ENCODE measurements around the gene PHLDA1. TPM values are rescaled to one million over a fixed set of nuclear protein-coding genes. Genes with fewer than 3 reads are reported as not detected.
A peak's percentile ranks its signal among the peaks of the same experiment; 100 is the strongest.

PHLDA1 gene
- polyA plus RNA-seq, 1 of the 3 experiments (the other 2 are of a cell fraction) = 26.2 TPM

DNA sequence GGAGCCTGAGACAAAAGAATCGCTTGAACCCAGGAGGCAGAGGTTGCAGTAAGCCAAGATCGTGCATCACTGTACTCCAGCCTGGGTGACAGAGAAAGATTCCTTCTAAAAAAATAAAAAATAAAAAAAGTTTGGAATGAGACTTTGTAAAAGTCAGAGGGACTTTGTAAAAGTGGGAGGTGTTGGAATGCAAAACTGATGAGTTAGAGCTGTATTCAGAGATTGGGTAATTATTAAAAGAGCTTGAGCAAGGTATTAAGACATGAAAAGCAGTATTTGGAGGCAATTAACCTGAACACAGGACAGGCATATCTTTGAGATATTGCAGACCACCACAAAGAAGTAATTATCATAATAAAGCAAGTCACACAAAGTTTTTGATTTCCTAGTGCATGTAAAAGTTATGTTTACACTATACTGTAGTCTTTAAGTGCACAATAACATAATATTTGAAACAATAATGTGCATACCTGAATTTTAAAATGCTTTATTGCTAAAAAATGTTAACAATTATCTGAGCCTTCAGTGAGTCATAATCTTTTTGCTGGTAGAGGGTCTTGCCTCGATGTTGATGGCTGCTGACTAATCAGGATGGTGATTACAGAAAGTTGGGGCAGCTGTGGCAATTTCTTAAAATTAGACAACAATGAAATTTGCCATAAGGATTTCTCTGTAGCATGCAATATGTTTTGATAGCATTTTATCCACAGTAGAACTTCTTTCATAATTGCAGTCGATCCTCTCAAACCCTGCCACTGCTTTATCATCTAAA lies 33.1 kb downstream of the PHLDA1 start (continued):
- TF ChIP-seq, protein P1, sequence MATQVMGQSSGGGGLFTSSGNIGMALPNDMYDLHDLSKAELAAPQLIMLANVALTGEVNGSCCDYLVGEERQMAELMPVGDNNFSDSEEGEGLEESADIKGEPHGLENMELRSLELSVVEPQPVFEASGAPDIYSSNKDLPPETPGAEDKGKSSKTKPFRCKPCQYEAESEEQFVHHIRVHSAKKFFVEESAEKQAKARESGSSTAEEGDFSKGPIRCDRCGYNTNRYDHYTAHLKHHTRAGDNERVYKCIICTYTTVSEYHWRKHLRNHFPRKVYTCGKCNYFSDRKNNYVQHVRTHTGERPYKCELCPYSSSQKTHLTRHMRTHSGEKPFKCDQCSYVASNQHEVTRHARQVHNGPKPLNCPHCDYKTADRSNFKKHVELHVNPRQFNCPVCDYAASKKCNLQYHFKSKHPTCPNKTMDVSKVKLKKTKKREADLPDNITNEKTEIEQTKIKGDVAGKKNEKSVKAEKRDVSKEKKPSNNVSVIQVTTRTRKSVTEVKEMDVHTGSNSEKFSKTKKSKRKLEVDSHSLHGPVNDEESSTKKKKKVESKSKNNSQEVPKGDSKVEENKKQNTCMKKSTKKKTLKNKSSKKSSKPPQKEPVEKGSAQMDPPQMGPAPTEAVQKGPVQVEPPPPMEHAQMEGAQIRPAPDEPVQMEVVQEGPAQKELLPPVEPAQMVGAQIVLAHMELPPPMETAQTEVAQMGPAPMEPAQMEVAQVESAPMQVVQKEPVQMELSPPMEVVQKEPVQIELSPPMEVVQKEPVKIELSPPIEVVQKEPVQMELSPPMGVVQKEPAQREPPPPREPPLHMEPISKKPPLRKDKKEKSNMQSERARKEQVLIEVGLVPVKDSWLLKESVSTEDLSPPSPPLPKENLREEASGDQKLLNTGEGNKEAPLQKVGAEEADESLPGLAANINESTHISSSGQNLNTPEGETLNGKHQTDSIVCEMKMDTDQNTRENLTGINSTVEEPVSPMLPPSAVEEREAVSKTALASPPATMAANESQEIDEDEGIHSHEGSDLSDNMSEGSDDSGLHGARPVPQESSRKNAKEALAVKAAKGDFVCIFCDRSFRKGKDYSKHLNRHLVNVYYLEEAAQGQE (IDR thresholded peaks at IDR 0.05; ENCODE audit: low read depth, low read length) = no peak

DNA sequence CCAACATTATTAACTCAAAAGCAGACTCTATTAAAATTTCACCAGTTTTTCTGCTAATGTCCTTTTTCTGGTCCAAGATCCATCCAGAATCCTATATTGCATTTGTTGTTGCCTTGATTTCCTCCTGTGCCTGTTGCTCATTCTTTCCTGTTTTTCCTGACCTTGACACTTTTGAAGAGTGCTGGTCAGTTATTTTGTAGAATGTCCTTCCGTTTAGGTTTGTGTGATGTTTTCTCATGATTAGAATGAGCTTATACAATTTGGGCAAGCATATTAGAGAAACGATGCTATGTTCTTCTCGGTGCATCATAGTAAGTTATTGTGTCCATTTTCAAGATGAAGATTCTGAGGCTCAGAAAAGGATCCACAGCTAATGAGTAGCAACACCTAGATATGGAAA lies 33.9 kb downstream of the PHLDA1 start:
- CTCF ChIA-PET = no interaction called here
- Histone ChIP-seq H3K27ac (ENCODE audit: low read depth in 2 of 2, low read length in 1 of 2) (peak overlapping the region in 1 of 2 experiments; percentile 41; a peak in 1 of 4 replicates), H3K27me3 (ENCODE audit: insufficient read depth) (no peaks in the 10 kb centered on the region)

DNA sequence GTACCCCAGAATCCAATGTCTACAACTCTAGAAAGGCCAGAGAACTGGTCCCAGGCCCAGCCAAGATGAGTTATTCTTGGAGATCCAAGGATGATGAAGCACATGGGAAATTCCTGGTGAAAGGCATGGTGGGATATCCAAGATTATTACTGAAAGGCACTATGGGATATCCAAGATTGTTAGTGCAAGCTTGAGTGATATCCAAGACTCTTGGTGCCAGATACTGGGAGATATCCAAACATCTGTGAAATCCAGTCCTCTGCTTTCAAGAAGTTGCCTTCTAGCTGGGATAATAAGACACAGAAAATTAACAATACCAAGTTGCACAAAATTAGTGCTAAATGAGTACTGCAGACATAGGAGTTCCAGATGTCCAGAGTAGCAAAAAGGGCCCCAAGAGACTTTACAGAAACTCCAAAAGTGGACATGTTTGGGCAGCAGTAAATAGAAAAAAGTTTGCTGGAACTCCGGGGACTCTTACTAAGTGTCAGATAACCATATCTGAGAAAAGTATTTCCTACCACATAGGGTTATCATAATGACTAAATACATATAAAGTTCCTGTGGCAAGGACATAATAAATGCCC lies 34.6 kb downstream of the PHLDA1 start:
- Histone ChIP-seq H3K9me3 (no peaks in the 10 kb centered on the region), H3K27me3 (ENCODE audit: insufficient read depth) (no peaks in the 10 kb centered on the region), H2AFZ (ENCODE audit: low read depth) (peak overlapping the region; percentile 76; the same call in 1 of the 2 replicates), H3K27ac (ENCODE audit: low read depth in 2 of 2, low read length in 1 of 2) (peak overlapping the region in 1 of 2 experiments; percentile 41; a peak in 1 of 4 replicates), H3K4me2 (peak overlapping the region; percentile 37; the same call in 1 of the 2 replicates), H3K4me3 (ENCODE audit: low read depth in 2 of 2, low read length in 1 of 2) (no peak overlapping the region), H4K20me1 (ENCODE audit: insufficient read depth) (no peaks in the 10 kb centered on the region), H3K4me1 (ENCODE audit: control insufficient read depth in 1 of 2, insufficient read depth in 2 of 2, low read depth in 1 of 2, low read length in 1 of 2) (peaks cover 0 to 10% of the 10 kb centered on the region in 2 experiments), H3K36me3 (replicated peaks in 1 of 2; ENCODE audit: control insufficient read depth in 1 of 2, insufficient read depth in 2 of 2, low read length in 1 of 2) (no peaks in the 10 kb centered on the region), H3F3A (replicated peaks; ENCODE audit: insufficient read depth) (peaks cover 11% of the 10 kb centered on the region), H3K79me2 (ENCODE audit: insufficient read depth) (no peaks in the 10 kb centered on the region), H3K9me2 (no peaks in the 10 kb centered on the region), H3K9ac (no peak overlapping the region)
- WGBS (ENCODE audit: low lambda C conversion rate) = 25% methylated on average over 1 of the region's 1 CpG
- POLR2A ChIA-PET = no interaction called here
- no peak for DNase-seq
- CTCF ChIA-PET = no interaction called here
- peak; percentile 14; the same call in 1 of the 2 replicates for TF ChIP-seq TCF12 (IDR thresholded peaks at IDR 0.05)
- TF ChIP-seq GATA2 (CRISPR knock-in tag; IDR thresholded peaks at IDR 0.05) = no peak
- TF ChIP-seq, protein P2, sequence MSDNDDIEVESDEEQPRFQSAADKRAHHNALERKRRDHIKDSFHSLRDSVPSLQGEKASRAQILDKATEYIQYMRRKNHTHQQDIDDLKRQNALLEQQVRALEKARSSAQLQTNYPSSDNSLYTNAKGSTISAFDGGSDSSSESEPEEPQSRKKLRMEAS (IDR thresholded peaks at IDR 0.05; ENCODE audit: low read depth) = 0 out of 2 replicates have a peak, but pooled peaks have one; percentile 18
- TF ChIP-seq RCOR1 (IDR thresholded peaks at IDR 0.05; ENCODE audit: low read length) = no peak
- no peak for TF ChIP-seq POLR2AphosphoS5 (IDR thresholded peaks at IDR 0.05; ENCODE audit: low read depth, low read length)
- TF ChIP-seq ELF1 (IDR thresholded peaks at IDR 0.05) = no peak

More for the DNA sequence above, 33.9 kb downstream of the PHLDA1 start:
- 97% methylated on average over 3 of the region's 3 CpGs for WGBS (ENCODE audit: low lambda C conversion rate)
- H3K9me3 ChIP-seq = no peaks in the 10 kb centered on the region
- H3K9me2 ChIP-seq = no peaks in the 10 kb centered on the region
- DNase-seq = no peak
- H3K36me3 ChIP-seq (replicated peaks in 1 of 2; ENCODE audit: control insufficient read depth in 1 of 2, insufficient read depth in 2 of 2, low read length in 1 of 2) = no peaks in the 10 kb centered on the region
- H2AFZ ChIP-seq (ENCODE audit: low read depth) = no peak overlapping the region
- peaks cover 11% of the 10 kb centered on the region for H3F3A ChIP-seq (replicated peaks; ENCODE audit: insufficient read depth)
- POLR2A ChIA-PET = no interaction called here
- H3K4me3 ChIP-seq (ENCODE audit: low read depth in 2 of 2, low read length in 1 of 2) = no peak overlapping the region
- peaks cover 0 to 10% of the 10 kb centered on the region in 2 experiments for H3K4me1 ChIP-seq (ENCODE audit: control insufficient read depth in 1 of 2, insufficient read depth in 2 of 2, low read depth in 1 of 2, low read length in 1 of 2)
- no peak overlapping the region for H3K4me2 ChIP-seq
- TF ChIP-seq, protein P3, sequence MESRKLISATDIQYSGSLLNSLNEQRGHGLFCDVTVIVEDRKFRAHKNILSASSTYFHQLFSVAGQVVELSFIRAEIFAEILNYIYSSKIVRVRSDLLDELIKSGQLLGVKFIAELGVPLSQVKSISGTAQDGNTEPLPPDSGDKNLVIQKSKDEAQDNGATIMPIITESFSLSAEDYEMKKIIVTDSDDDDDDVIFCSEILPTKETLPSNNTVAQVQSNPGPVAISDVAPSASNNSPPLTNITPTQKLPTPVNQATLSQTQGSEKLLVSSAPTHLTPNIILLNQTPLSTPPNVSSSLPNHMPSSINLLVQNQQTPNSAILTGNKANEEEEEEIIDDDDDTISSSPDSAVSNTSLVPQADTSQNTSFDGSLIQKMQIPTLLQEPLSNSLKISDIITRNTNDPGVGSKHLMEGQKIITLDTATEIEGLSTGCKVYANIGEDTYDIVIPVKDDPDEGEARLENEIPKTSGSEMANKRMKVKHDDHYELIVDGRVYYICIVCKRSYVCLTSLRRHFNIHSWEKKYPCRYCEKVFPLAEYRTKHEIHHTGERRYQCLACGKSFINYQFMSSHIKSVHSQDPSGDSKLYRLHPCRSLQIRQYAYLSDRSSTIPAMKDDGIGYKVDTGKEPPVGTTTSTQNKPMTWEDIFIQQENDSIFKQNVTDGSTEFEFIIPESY (IDR thresholded peaks at IDR 0.05; ENCODE audit: borderline replicate concordance, low read depth) = no peak
- TF ChIP-seq RFX5 (IDR thresholded peaks at IDR 0.05; ENCODE audit: low read length) = no peak
- TF ChIP-seq FOXM1 (IDR thresholded peaks at IDR 0.05; ENCODE audit: low read depth) = no peak
- no peak for TF ChIP-seq CHD2 (IDR thresholded peaks at IDR 0.05; ENCODE audit: low read length, partially characterized antibody)
- no peak for TF ChIP-seq FOXJ3 (CRISPR knock-in tag; IDR thresholded peaks at IDR 0.05)
- TF ChIP-seq RXRA (IDR thresholded peaks at IDR 0.05; ENCODE audit: borderline replicate concordance, low read depth) = no peak
- TF ChIP-seq NRF1 (IDR thresholded peaks at IDR 0.05; ENCODE audit: low read depth, low read length) = no peak
- H3K79me2 ChIP-seq (ENCODE audit: insufficient read depth) = no peaks in the 10 kb centered on the region
- H4K20me1 ChIP-seq (ENCODE audit: insufficient read depth) = no peaks in the 10 kb centered on the region
- no peak overlapping the region for H3K9ac ChIP-seq

Data from SK-N-SH (cell line).